HL-60 (cell line): ENCODE results near the gene AEBP2.

Source experiments
- CTCF ChIP-seq: IDR thresholded peaks from one replicate; pipeline ENCODE4 v1.5.1; 2011; ENCODE audit warnings: low read length, control low read depth, inconsistent platforms; ENCODE audit not compliant: insufficient read depth
- GABPA ChIP-seq: IDR thresholded peaks from 2 replicates; pipeline ENCODE4 v1.6.1; 2012; ENCODE audit warnings: low read depth
- POLR2AphosphoS5 ChIP-seq: IDR thresholded peaks from 2 replicates; pipeline ENCODE4 v1.6.1; 2012; ENCODE audit warnings: low read depth

GRCh38 chr12:19404242-19404880, 34.9 kb upstream of the AEBP2 start:
- TF ChIP-seq CTCF (no peak), GABPA (no peak), POLR2AphosphoS5 (no peak)
